ENCODE data around the gene MACROD2. TPM values are rescaled to one million over a fixed set of nuclear protein-coding genes. Genes with fewer than 3 reads are reported as not detected.

The MACROD2 gene
- total RNA-seq, 4 donors from 2014 or later: 12.6 to 60.3 (median 18.9) TPM

DNA sequence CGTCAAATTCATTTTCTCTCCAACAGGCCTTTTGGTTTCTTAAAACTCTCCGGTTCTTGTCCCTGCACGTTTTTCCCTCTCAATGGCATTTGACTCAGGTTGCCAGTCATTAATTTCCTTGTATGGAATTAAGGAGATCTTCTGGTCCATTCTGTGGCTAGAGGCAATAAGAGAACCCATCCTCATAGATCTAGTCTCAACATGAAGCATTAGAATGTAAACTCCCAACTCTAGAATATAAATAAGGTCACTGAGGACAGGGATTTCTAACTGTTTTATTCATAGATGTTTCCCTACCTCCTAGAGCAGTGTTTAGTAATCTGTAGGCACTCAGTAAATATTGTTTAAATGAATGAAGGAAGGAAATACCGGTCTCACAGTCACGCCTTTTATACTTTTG lies 527.3 kb downstream of the MACROD2 start:
- no peak for DNase-seq (ENCODE audit: low spot score in 2 of 2)
- TF ChIP-seq CTCF (IDR thresholded peaks at IDR 0.05) (no peak), POLR2A (IDR thresholded peaks at IDR 0.05) (no peak), POLR2AphosphoS5 (IDR thresholded peaks at IDR 0.05) (no peak)
- H3K36me3 ChIP-seq: no peaks in the 10 kb centered on the region

DNA sequence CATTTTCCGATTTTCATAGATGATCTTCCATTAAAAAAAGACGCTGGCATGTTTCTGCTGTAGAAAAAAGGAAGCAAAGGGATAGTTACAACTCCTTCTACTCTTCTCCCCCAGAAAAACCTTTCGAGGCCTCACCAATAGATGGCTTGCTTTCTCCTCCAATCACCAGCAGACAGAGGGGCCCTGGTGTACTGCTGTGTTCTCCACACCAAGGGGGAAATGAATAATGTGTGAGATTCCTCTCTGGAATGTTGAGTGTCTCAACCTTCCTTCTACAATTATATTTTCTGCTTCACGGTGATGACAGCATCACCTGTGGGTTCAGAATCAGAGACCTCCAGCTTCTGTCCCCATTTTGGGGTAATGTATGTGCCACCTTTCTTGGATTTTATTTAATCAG lies 527.8 kb downstream of the MACROD2 start:
- Histone ChIP-seq H3K36me3 (no peaks in the 10 kb centered on the region), H3K9me3 (no peaks in the 10 kb centered on the region), H3K27me3 (no peaks in the 10 kb centered on the region), H3K27ac (no peak overlapping the region), H3K4me3 (no peak overlapping the region), H3K4me1 (no peaks in the 10 kb centered on the region)
- TF ChIP-seq EP300 (IDR thresholded peaks at IDR 0.05) (no peak), POLR2A (IDR thresholded peaks at IDR 0.05) (no peak), POLR2AphosphoS5 (IDR thresholded peaks at IDR 0.05) (no peak), CTCF (IDR thresholded peaks at IDR 0.05) (no peak)
- no peak for DNase-seq (ENCODE audit: low spot score in 2 of 2)
- 63% methylated on average over 4 of the region's 4 CpGs for WGBS

More for the DNA sequence above, 527.3 kb downstream of the MACROD2 start:
- Histone ChIP-seq H3K4me3 (no peak overlapping the region), H3K27ac (no peak overlapping the region), H3K27me3 (no peaks in the 10 kb centered on the region), H3K9me3 (no peaks in the 10 kb centered on the region), H3K4me1 (no peaks in the 10 kb centered on the region)
- 63% methylated on average over 5 of the region's 5 CpGs for WGBS

DNA sequence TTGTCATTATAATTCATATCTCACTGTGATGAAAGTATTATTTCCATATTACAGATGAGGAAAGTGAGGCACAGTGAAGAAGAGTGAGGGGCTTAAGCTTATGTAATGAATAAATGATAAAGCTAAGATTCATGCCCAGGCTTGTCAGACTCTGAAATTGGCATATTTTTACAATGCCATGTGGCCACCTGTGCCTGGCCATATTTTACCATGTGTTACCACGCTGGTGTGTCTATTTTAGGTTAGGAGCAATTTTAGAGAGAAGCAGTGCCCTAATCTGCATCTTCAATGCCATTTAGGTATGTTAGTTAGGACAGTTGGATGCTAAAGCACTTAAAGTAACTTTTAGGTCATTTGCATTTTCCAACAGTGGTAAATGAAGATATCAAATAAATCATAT lies 530.1 kb downstream of the MACROD2 start:
- WGBS: 87% methylated on average over 1 of the region's 1 CpG
- no peak overlapping the region for H3K27ac ChIP-seq
- TF ChIP-seq POLR2AphosphoS5 (IDR thresholded peaks at IDR 0.05) (no peak), CTCF (IDR thresholded peaks at IDR 0.05) (no peak), EP300 (IDR thresholded peaks at IDR 0.05) (no peak)
- H3K4me3 ChIP-seq: no peak overlapping the region
- no peaks in the 10 kb centered on the region for H3K36me3 ChIP-seq
- no peak for DNase-seq (ENCODE audit: low spot score in 2 of 2)
- no peaks in the 10 kb centered on the region for H3K4me1 ChIP-seq
- no peaks in the 10 kb centered on the region for H3K27me3 ChIP-seq
- no peaks in the 10 kb centered on the region for H3K9me3 ChIP-seq

- Histone ChIP-seq H3K27ac (no peak overlapping the region), H3K4me1 (no peaks in the 10 kb centered on the region), H3K27me3 (no peaks in the 10 kb centered on the region), H3K4me3 (no peak overlapping the region), H3K9me3 (no peaks in the 10 kb centered on the region), H3K36me3 (no peaks in the 10 kb centered on the region)
- DNase-seq (ENCODE audit: low spot score in 2 of 2): no peak
- no peak for TF ChIP-seq POLR2A (IDR thresholded peaks at IDR 0.05)
- no peak for TF ChIP-seq CTCF (IDR thresholded peaks at IDR 0.05)
- TF ChIP-seq POLR2AphosphoS5 (IDR thresholded peaks at IDR 0.05): no peak
- no peak for TF ChIP-seq EP300 (IDR thresholded peaks at IDR 0.05)
- 97% methylated on average over 12 of the region's 12 CpGs for WGBS
Observed at GRCh38 chr20:14526891-14527290, 531.6 kb downstream of the MACROD2 start.

DNA sequence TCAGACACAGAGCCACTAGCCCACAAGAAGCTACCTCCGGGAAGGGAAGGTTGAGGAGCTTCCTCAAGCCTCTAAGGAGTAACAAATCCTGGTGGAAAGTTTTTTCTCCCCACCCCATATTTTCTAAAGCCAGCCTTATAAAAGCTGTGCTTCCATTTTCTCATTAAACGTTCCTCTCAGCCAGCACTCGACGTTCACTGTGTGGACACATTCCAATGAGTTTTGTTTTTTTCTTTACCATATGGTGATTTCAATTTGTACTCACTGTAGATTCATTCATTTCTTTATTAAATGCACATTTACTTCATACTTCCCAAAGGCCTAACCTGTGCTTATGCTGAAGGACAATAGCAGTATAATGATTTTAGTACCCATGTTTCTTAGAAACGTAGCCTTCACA lies 536.5 kb downstream of the MACROD2 start:
- H3K27ac ChIP-seq: no peak overlapping the region
- 77% methylated on average over 5 of the region's 5 CpGs for WGBS

More for the DNA sequence above, 536.5 kb downstream of the MACROD2 start:
- TF ChIP-seq POLR2AphosphoS5 (IDR thresholded peaks at IDR 0.05) (no peak), CTCF (IDR thresholded peaks at IDR 0.05) (no peak), EP300 (IDR thresholded peaks at IDR 0.05) (no peak), POLR2A (IDR thresholded peaks at IDR 0.05) (no peak)
- Histone ChIP-seq H3K9me3 (no peaks in the 10 kb centered on the region), H3K27me3 (no peaks in the 10 kb centered on the region), H3K4me3 (no peak overlapping the region), H3K4me1 (peaks cover 3% of the 10 kb centered on the region), H3K36me3 (no peaks in the 10 kb centered on the region)
- DNase-seq (ENCODE audit: low spot score in 2 of 2): no peak

All from suprapubic skin (tissue), 4 donors.